ENCODE results near the gene CXorf58.
A peak's percentile ranks its signal among the peaks of the same experiment; 100 is the strongest.

The CXorf58 gene

DNA sequence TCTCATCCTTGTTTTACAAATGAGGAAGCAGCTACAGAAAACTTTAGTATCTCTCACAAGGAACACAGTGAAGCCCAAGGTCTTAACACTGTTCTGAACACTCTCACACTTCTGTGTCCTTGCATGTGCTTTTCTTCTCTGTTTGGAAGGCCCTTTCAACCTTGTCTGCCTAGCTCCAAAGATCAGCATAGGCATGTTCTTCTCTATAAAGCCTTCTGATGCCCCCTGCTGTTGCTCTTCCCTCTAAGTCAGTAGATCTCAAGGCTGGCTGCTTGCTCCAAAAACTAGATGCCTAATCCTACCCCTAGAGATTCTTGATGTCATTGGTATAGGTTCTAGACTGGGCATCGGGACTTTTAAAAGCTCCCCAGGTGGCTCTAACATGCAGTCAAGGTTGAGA, 6.0 kb upstream of the CXorf58 start:
- peak; percentile 76 for DNase-seq

DNA sequence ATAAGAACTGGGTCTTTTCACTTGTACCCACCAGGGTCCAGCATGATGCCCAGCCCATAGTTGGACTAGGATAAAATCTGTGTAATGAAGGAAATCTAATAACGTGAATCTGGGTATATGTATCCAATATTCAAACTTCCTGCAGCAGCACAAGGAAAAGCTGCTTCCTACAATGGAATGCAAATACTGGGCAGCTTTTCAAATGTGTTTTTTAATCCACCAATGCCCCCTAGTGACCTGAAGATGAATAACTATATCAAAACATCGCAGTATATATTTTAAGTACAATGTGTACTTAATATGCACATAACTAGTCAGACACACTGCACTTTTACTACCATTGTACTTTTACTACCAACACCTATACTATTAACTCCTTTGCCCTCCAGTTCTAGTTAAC, 5.4 kb upstream of the CXorf58 start:
- DNase-seq: peak; percentile 57

DNA sequence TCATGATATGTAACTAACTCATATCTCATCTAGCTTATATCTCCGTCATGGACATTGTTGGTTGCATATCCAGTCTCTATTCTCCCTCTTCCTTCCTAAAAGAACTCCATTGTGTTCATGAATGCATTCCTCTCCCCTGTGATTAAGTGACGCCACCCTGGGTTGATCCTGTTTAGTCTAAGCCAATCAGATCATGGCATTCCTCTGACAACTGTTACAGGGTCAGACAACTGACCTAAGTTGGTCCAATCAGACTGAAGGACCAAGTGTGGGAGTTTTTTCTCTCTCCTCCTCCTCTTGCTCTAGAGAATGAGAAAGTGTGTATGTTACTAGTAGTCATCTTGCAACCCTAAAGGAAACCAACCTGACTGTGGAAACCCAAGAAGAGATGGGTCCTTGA, 3.7 kb upstream of the CXorf58 start:
- peak; percentile 45 for DNase-seq

DNA sequence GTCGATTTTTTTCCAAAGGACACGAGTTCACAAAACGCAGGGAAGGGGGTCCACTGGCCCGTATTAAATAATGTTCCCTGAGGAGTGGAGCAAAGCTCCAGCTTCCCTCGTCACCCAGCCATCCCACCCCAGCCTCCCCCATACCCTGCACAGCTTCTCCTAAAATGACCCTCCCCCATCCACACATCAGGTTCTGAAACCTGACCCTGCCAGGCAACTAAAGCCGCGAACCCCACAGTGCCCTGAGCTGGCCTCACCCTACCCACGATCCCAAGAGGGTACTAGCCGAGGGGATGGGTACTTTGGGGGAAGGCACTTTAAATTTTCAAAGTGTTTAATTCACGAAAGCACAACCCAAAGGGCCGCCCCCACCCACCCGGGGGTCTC, 702 bp upstream of the CXorf58 start:
- DNase-seq: peak; percentile 67

DNA sequence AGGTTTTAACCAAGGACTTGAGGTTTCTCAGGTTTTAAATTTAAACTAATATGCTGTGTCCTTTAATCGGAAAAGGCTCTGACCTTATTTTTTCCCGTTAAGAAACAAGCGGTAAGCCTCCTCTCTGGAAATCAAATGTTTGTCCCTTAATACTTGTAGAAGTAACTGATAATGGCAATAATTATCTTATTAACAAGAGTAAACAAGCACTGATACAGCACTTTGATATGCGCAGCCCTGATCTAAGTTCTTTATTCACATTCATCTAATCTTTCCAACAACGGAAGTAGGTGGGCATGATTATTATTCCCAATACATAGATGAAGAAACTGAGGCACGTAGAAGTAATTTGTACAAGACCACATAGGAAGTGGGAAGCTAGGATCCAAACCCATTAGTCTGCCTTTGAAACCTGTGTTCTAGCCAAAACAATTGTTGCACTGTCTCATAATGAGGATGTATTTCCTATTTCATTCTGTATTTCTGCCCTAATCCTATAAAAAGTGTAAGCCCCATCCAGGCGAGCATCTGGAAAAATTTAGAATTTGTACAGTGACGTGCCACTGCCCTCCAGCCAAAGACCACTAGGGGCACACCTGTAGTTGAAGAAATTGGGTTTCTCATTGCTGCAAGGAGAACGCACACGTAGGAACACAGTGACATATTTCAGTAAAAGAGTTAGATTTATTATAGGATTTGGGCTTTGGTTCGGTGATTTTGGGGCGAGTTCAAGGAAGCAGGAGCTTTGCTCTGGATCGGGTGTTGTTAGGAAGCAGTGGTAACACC, 606 bp downstream of the CXorf58 start:
- peak; percentile 81 for DNase-seq

DNA sequence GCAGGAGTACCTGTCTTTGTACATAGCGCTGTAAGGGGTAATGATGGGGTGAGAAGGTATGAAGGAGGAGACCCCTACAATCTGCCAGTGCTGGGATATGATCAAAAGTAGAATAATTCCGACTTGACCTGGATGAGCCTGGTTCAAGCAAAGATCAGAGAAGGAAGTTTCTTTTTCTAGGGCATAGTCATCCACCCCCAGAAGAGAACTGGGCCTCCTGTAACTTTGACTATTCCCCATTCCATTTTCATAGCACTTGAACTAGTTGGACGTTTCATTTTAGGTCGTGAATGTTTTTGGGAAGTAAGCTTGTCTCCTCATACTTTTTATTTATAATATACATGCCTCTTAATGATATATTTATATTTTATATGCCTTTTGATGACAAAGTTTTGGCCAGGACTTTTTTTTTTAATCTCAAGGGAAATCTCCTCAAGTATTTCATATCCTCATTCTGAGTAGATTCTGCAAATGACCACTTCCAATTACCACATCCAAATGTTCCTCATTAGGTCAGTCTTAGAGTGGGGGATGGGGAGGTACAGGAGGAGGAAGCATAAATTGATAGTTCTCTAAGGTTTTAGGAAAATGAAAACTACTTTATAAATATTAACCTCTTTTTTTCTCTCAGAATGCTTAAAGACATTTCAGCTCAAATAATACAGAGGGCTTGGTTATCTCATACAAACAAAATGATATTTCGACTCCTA, 3.5 kb downstream of the CXorf58 start:
- DNase-seq: no peak

DNA sequence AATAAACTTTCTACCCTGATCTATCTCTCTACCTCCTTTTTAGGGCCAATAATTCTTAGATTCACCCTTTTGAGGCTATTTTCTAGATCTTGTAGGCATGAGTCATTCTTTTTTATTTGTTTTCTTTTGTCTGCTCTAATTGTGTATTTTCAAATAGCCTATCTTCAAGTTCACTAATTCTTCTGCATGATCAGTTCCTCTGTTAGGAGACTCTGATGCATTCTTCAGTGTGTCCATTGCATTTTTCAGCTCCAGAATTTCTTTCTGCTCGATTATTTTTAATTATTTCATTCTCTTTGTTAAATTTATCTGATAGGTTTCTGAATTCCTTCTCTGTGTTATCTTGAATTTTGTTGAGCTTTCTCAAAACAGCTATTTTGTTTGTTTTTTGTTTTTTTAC, 11.3 kb downstream of the CXorf58 start:
- DNase-seq: no peak

DNA sequence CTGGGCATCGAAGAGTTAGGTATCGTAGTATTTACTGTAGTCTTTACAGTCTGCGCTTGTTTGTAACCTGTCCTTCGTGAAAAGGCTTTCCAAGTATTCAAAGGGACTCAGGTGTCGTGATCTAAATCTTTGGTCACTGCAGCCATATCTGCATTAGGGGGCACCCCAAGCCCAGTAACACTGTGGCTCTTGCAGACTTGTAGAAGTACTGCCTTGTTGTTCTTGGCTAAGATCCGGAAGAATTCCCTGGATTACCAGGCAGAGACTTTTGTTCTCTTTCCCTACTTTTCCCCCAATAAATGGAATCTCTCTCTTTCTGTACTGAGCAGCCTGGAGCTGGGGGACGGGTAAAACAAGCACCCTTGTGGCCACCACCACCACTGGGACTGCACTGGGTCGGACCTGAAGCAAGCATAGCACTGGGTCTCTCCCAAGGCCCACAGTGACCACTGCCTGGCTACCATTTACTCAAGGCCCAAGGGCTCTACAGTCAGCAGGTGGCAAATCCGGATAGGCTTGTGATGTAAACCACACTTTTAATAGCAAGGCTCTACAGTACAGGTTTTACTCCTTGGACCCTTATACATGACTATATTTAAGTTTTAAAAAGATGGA, 12.0 kb downstream of the CXorf58 start:
- DNase-seq: no peak

DNA sequence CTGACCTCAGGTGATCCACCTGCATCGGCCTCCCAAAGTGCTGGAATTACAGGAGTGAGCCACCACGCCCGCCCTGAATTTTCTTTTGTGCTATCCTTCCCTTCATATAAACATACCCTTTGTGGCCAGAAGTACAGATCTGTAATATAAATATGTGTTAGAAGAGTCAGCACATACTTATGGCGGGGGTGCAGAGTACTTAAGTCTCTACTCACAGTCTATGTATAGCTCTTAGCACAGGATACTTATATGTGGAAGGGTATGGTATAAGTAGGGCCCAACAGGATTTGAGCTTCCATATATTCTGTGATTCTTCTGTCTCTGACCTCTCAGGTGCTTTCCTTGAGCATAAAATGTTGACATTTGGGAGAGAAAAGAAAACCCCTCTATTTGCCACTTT, 18.2 kb downstream of the CXorf58 start:
- no peak for DNase-seq

DNA sequence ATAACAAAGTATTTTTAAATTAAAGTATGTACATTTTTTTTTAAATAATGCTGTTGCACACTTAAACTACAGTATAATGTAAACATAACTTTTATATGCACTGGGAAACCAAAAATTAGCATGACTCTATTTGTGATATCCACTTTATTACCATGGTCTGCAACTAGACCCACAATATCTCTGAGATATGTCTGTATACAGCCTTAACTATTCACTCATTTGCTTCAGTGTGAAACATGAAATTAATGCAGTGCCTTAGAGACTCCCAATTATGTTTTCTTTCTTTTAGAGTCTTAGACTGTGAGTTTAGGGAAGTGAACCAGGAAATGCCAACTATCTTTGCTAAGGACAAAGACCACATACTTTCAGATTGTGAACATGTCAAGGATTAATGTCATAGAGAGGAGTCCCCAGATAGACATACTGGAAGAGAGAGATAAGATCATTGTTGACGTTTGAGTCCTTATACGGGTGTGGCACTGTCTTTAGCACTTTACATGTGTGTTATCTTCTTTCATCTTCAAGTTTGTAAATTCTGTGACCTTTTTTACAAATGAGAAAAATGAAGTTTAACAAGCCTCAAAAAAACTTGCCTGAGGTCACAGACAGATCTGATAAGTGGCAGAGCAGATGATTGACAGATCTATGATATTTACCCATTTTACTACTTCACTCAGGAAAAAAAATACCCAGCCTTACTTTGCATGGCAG, 23.2 kb downstream of the CXorf58 start:
- no peak for DNase-seq

DNA sequence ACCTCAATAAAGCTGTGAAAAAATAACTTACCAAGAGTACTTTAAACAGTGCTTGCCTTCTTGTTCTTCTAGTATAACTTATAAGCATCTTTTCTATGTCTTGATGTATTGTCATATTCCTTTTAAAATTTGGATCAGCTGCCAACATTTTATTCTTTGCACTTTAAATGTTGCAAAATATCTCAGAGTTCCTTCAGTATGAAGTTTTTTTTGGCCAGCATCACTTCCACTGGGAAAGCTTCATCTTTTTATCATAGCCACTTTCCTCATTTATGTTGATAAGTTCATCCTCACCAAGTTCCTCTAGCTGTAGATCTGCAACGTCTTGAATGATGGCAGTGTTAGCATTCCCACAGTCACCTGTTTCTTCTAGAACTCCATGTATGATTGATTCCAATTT, 24.2 kb downstream of the CXorf58 start:
- DNase-seq: no peak

DNA sequence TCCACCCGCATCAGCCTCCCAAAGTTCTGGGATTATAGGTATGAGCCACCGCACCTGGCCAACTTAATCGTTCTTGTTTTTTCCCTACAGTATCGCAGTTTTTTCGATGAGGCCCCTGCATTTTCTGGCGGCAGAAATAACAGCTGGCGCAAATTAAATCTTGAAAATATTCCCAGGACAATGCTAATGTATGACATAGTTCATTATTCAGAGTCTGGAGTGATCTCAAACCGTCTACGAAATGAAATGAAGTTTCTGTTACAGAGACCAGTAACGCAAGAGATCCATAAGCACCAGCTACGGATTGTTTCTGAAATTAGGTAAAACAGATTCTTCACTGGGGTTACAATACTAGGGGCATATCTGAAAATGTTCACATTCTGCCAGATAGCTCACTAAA, 27.3 kb downstream of the CXorf58 start:
- no peak for DNase-seq

DNA sequence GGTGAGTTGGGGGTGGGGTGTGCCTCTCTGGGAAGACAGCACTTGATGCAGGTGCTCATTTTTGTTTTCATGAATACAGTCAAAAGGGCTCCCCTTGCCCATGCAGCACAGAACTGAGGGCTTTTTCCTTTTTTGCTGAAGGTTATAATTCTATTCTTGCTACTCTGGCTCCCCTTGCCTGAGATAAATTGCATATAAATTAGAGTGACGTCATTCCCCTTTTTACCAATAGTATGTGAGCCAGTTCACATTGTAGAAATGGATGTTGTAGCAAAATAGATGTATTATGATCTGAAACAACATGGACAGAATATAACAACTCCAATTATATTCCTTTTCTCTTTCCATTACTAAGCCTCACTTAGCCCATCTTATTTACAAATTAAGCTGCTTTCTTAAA, 28.4 kb downstream of the CXorf58 start:
- DNase-seq: peak; percentile 12

DNA sequence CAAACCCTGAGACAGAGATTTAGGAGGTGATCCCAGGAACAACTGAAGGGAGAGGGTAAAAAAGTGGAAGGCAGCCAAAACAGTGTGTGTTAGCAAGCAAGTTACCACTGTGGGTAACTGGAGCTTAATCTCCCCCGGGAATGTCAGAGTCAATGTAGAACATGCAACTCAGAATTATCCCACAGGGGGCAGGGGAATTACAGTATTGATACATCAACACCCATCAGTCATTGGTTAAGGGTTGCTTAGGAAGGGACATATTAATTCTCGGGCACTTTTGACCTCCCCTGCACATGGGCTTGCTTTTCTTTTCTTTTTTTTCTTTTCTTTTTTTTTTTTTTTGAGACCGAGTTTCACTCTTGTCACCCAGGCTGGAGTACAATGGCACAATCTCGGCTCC, 29.3 kb downstream of the CXorf58 start:
- DNase-seq: peak; percentile 79

DNA sequence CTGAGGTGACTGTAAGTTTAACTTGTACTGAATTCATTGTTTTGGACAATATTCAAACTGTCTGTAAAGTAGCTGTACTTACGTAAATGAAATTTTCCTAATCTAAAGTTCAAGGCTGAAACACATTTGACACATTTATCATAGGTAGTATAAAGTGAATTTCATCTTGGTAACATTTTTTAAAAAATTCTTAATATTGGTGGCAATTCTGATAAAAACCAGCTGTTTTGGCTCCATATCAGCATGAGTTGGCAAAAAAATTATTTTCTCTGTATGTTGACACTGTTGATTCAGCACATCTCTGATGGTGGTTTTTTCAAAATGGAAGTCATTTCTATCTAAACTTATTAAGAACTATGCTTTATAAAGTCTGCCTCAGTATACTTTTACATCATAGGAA, 30.9 kb downstream of the CXorf58 start:
- no peak for DNase-seq

DNA sequence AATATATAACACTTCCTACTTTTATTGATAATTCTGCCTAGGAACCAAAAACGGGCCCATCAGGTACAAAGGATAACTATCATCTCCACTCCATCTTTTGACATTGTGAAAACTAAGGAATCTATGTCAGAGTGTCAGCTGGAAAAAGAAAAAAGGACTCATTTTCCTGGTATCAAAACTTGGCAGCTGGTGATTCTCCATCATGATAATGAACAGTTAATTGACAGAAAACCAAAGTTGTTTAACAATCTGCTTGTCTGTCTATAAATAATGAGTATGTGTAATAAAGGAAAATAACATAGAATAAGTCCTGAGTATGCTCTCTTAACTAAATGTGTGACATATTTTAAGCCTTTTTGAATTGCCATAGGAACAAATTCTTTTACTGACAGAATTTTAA, 31.4 kb downstream of the CXorf58 start:
- no peak for DNase-seq

DNA sequence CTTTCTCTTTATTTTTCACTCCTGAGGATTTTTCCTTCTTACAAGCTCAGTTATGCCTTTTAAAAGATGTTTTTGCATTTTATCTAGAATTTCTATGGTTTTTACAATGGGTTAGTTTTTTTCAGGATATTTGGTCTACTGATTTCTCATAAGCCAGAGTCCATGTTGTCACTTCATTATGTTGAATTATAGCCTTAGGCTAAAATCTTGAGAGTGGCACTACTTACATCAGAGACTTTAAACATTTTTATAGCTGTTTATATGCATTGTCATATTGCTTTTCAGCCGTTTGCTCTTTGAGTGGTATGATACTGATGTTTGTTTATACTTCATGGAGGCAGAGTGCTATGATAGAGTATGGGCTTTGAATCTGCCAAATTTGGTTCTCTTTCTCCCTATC, 36.4 kb downstream of the CXorf58 start:
- DNase-seq: no peak

DNA sequence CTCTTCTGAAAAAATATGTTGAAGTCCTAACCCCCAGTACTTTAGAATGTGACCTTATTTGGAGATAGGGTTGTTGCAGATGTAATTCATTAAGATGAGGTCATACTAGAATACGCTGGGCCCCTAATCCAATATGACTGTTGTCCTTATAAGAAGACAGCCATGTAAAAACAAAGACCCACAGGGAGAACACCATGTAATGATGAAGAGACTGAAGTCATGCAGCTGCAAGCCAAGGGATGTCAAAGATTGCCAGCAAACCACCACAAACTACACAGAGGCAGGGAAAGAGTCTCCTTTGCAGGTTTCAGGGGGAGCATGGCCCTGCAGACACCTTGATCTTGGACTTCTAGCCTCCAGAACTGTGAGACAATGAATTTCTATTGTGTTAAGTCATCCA, 37.4 kb downstream of the CXorf58 start:
- DNase-seq: peak; percentile 36

DNA sequence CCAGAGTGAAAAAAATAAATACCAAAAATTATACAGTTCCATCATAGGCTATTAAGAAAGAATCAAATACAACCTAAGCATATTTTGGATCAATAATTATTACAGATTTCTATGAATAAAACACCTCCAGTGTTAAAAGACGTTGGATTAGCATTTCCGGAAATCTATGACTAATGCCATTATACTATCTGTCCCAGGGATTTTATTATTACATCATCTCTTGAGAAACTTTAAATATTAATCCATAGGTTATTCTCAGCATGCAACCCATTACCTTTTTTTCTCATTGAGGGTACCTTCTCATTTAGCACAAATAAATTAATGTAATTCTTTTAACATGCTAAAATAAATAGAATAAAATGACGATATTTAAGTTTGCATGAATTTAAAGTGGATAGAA, 44.6 kb downstream of the CXorf58 start:
- DNase-seq: no peak

DNA sequence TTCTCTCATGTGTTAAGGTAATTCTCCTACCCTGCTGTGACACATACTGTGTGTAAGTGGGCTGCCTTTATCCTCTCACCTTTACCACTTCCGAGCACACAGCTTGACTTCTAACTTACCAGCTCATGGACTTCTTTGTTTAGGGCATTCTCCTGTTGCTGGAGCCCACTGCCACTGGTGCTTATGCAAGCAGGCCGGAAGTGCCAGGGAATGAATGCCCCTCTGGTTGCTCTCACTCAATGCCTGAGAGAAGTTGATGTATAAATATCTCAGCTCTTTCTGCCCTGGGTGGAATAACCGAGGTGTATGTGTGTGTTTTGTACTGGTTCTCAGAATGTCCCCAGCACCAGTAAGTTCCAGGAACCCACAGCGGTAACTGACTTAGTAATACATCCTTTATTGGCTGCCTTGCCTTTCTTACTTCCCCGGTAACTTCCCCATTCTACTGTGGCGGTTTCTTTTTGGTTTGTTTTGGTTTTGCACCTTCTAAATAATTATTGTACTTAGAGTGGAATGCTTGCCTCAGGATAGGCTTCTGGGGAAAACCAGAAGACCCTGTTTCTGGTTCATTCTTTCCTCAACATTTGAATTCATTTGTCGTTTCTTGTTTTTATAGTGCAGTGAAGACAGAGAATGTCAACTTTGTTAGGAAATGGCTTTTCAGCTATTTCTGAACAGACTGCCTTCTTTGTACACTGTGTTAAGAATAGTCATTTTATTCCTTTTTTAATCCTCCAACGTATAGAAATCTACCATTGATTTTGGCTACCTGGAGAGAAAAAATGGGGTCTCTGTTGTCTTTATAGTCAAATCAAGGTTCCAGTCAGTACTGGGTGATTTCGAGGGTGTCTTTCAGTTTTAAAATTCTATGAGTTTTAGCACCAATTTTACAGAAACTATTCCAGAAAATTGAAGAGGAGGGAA, 45.4 kb downstream of the CXorf58 start:
- no peak for DNase-seq

DNA sequence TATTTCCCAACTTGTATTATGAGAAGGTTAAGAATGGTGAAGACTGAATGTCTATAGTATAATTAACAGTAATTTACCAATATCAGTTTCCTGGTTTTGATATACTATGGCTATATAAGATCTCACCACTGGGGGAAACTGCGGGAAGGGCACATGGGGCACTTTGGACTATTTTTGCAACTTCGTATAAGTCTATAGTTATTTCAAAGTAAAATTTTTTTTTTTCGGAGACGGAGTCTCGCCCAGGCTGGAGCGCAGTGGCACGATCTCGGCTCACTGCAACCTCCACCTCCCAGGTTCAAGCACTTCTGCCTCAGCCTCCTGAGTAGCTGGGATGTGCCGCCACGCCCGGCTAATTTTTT, 46.1 kb downstream of the CXorf58 start:
- DNase-seq: no peak

DNA sequence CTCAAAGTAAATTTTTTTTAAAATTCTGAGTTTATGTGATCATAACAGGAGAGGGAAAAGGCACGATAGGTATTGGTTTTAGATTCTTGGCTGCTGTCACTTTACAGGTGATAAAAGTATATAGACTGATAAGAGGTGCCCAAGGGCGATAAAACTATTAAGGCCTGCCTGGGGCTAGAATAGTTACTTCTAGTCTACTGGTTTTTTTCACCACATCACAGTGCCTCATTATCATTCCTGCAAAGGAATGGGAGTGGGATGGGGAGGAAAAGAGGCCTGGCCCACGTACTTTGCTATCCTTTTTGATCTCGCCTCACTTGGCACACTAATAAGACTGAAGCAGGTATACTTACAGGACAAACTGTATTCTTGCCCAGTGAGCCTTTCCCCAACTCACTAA, 46.6 kb downstream of the CXorf58 start:
- DNase-seq: no peak

DNA sequence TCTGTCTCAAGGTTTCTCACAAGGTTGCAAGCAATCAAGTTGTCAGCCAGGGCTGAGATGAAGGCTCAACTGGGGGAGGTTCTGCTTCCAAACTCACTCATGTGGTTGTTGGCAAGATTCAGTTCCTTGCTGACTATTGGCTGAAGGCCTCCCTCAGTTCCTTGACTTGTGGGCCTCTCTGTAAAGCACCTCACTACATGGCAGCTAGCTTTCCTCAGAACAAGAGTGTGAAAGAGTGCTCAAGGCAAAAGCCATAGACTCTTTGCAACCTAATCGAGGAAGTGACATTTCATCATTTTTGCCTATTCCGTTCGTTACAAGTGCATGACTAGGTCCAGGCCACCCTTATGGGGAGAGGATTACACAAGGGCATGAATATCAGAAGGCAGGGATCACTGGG, 52.0 kb downstream of the CXorf58 start:
- no peak for DNase-seq

Measured in NCI-H82 (cell line).